MM.1S (cell line): Measurements from ENCODE around the gene PTK7.

Source experiments
- DNase-seq: peaks from one replicate; pipeline ENCODE4 v3.0.0-alpha.2; 2015
- H2AFZ ChIP-seq: fragments of 300-600 bp; sonication (generic); 2 replicates; pipeline ENCODE4 v1.6.0; 2016; ENCODE audit warnings: antibody characterized with exemption, low read length
- H3F3A ChIP-seq: fragments of 300-600 bp; sonication (generic); 2 replicates; pipeline ENCODE4 v1.6.1; 2016; ENCODE audit warnings: mild to moderate bottlenecking, antibody characterized with exemption, low read length, moderate library complexity, mixed read lengths; ENCODE audit not compliant: insufficient read depth
- H3K27ac ChIP-seq: fragments of 300-600 bp; sonication (generic); 2 replicates; pipeline ENCODE4 v1.5.1; 2016; ENCODE audit warnings: mild to moderate bottlenecking, low read length
- H3K27me3 ChIP-seq: fragments of 300-600 bp; sonication (generic); replicated peaks from 2 replicates; pipeline ENCODE4 v1.6.0; 2016; ENCODE audit warnings: low read length; ENCODE audit not compliant: insufficient read depth
- H3K36me3 ChIP-seq: fragments of 300-600 bp; sonication (generic); replicated peaks from 2 replicates; pipeline ENCODE4 v1.6.1; 2016; ENCODE audit warnings: mild to moderate bottlenecking, low read length, mixed read lengths; ENCODE audit not compliant: insufficient read depth
- H3K4me1 ChIP-seq: fragments of 300-600 bp; sonication (generic); 2 replicates; pipeline ENCODE4 v1.6.1; 2016; ENCODE audit warnings: low read length, mixed read lengths
- H3K4me2 ChIP-seq: fragments of 300-600 bp; sonication (generic); 2 replicates; pipeline ENCODE4 v1.6.0; 2016; ENCODE audit warnings: low read depth, low read length
- H3K4me3 ChIP-seq: fragments of 300-600 bp; sonication (generic); 2 replicates; pipeline ENCODE4 v1.5.1; 2016; ENCODE audit warnings: low read length, mixed read lengths
- H3K79me2 ChIP-seq: fragments of 300-600 bp; sonication (generic); 2 replicates; pipeline ENCODE4 v1.6.1; 2016; ENCODE audit warnings: mixed run types, low read length, mixed read lengths
- H3K9ac ChIP-seq: fragments of 300-600 bp; sonication (generic); 2 replicates; pipeline ENCODE4 v1.6.1; 2016; ENCODE audit warnings: low read length, mixed read lengths
- H3K9me2 ChIP-seq: fragments of 300-600 bp; sonication (generic); replicated peaks from 2 replicates; pipeline ENCODE4 v1.6.1; 2016; ENCODE audit warnings: mild to moderate bottlenecking, low read length, mixed read lengths; ENCODE audit not compliant: insufficient read depth
- H3K9me3 ChIP-seq: fragments of 300-600 bp; sonication (generic); replicated peaks from 2 replicates; pipeline ENCODE4 v1.6.1; 2016; ENCODE audit warnings: mild to moderate bottlenecking, low read length, mixed read lengths; ENCODE audit not compliant: insufficient read depth
- H4K20me1 ChIP-seq: fragments of 300-600 bp; sonication (generic); 2 replicates; pipeline ENCODE4 v1.6.1; 2016; ENCODE audit warnings: mild to moderate bottlenecking, low read length, moderate library complexity, mixed read lengths; ENCODE audit not compliant: insufficient read depth
- EZH2 ChIP-seq: fragments of 300-600 bp; sonication (generic); optimal IDR thresholded peaks from 2 replicates; pipeline ENCODE3; 2017; ENCODE audit warnings: low read depth, mild to moderate bottlenecking, antibody characterized with exemption, low read length, mixed read lengths
- EZH2phosphoT487 ChIP-seq: fragments of 300-600 bp; sonication (generic); IDR thresholded peaks from 2 replicates; pipeline ENCODE4 v1.6.1; 2018; ENCODE audit warnings: antibody characterized with exemption, low read length
- TF ChIP-seq, protein P1 (sequence below): fragments of 300-600 bp; sonication (generic); IDR thresholded peaks from 2 replicates; pipeline ENCODE4 v1.5.1; 2016; ENCODE audit warnings: antibody characterized with exemption, low read length, mixed read lengths

Gene PTK7

DNA sequence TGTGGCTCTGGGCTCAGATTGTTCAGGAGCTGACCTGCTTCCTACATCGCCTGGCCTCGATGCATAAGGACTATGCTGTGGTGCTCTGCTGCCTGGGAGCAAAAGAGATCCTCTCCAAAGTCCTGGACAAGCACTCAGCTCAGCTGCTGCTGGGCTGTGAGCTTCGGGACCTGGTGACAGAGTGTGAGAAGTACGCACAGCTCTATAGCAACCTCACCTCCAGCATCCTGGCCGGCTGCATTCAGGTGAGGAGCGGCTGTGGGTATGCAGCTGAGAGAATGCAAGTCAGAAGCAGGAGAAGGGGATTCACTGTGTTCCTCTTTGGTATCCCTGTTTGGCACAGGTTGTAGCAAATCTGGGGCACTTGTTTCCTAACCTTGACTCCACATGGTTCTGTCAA is 123.8 kb downstream of the PTK7 start:
- TF ChIP-seq, protein P1, sequence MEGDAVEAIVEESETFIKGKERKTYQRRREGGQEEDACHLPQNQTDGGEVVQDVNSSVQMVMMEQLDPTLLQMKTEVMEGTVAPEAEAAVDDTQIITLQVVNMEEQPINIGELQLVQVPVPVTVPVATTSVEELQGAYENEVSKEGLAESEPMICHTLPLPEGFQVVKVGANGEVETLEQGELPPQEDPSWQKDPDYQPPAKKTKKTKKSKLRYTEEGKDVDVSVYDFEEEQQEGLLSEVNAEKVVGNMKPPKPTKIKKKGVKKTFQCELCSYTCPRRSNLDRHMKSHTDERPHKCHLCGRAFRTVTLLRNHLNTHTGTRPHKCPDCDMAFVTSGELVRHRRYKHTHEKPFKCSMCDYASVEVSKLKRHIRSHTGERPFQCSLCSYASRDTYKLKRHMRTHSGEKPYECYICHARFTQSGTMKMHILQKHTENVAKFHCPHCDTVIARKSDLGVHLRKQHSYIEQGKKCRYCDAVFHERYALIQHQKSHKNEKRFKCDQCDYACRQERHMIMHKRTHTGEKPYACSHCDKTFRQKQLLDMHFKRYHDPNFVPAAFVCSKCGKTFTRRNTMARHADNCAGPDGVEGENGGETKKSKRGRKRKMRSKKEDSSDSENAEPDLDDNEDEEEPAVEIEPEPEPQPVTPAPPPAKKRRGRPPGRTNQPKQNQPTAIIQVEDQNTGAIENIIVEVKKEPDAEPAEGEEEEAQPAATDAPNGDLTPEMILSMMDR = no peak
- TF ChIP-seq EZH2phosphoT487 (no peak), EZH2 (no peak)
- Histone ChIP-seq H3K9ac (no peak overlapping the region), H2AFZ (no peak overlapping the region), H3K27me3 (no peaks in the 10 kb centered on the region), H3K9me2 (no peaks in the 10 kb centered on the region), H4K20me1 (no peaks in the 10 kb centered on the region), H3K79me2 (no peaks in the 10 kb centered on the region), H3K27ac (no peak overlapping the region), H3K4me2 (no peak overlapping the region), H3K4me3 (no peak overlapping the region), H3K9me3 (no peaks in the 10 kb centered on the region), H3F3A (no peaks in the 10 kb centered on the region), H3K36me3 (no peaks in the 10 kb centered on the region), H3K4me1 (no peaks in the 10 kb centered on the region)
- no peak for DNase-seq

DNA sequence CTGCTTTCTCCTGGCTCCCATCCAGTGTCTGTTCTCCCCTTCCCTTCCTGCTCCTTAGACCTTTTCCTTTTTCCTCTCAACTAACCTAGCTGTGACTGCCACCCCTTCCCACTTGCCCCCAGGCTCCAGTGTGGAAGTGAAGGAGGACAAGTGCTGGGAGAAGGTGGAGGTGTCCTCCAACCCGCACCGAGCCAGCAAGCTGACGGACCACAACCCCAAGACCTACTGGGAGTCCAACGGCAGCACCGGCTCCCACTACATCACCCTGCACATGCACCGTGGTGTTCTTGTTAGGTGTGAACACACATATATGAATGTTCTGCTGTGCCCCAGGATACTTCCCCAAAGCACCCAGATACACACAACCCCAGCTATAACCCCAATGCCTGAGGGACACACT is 124.4 kb downstream of the PTK7 start:
- Histone ChIP-seq H3K27me3 (no peaks in the 10 kb centered on the region), H3K9ac (no peak overlapping the region), H3K4me1 (no peaks in the 10 kb centered on the region), H3K9me3 (no peaks in the 10 kb centered on the region), H3K9me2 (no peaks in the 10 kb centered on the region), H3K4me2 (no peak overlapping the region), H3K4me3 (no peak overlapping the region), H4K20me1 (no peaks in the 10 kb centered on the region), H2AFZ (no peak overlapping the region), H3K27ac (no peak overlapping the region), H3K79me2 (no peaks in the 10 kb centered on the region), H3F3A (no peaks in the 10 kb centered on the region), H3K36me3 (no peaks in the 10 kb centered on the region)
- TF ChIP-seq EZH2 (no peak), EZH2phosphoT487 (no peak)
- TF ChIP-seq, protein P1 = no peak
- no peak for DNase-seq

DNA sequence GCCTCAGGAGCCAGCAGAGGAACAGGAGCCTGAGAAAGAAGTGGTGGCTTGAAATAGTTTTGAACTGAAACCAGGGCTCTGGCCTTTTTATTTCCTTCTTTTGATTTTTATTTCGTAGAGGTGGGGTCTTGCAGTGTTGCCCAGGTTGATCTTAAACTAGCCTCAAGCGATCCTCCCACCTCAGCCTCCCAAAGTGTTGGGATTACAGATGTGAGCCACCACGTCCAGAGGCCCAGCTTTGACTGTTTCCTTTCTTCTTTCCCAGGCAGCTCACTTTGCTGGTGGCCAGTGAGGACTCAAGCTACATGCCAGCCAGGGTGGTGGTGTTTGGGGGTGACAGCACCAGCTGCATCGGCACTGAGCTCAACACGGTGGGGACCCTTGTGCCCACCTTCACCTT is 126.3 kb downstream of the PTK7 start:
- Histone ChIP-seq H3K9me2 (no peaks in the 10 kb centered on the region), H4K20me1 (no peaks in the 10 kb centered on the region), H3F3A (no peaks in the 10 kb centered on the region), H3K4me2 (no peak overlapping the region), H3K79me2 (no peaks in the 10 kb centered on the region), H3K27me3 (no peaks in the 10 kb centered on the region), H3K36me3 (no peaks in the 10 kb centered on the region), H3K9ac (no peak overlapping the region), H2AFZ (no peak overlapping the region), H3K4me3 (no peak overlapping the region), H3K4me1 (no peaks in the 10 kb centered on the region), H3K9me3 (no peaks in the 10 kb centered on the region), H3K27ac (no peak overlapping the region)
- no peak for DNase-seq
- TF ChIP-seq EZH2 = no peak
- TF ChIP-seq EZH2phosphoT487 = no peak
- TF ChIP-seq, protein P1 = no peak
